Stomach (tissue), 9 donors: Measurements from ENCODE around the gene TIMM29. TPM values are rescaled to one million over a fixed set of nuclear protein-coding genes. Genes with fewer than 3 reads are reported as not detected.

Source experiments
- DNase-seq, 2 donors: peaks; one replicate each; pipeline versions ENCODE4 v3.0.0 to v3.0.0-alpha.2; 2013 to 2019
- H3K27ac ChIP-seq, 5 donors: fragments of 200-600 bp in 4 of 5; sonication (generic) in 4 of 5; one replicate each; pipeline ENCODE4 v1.5.1; 2013 to 2019; ENCODE audit warnings: mild to moderate bottlenecking in 1 of 5, moderate library complexity in 1 of 5
- H3K27me3 ChIP-seq, 3 donors: fragments of 200-600 bp; sonication (generic); one replicate each; pipeline ENCODE4 v1.5.1; 2017 to 2019; ENCODE audit warnings: mixed run types in 1 of 3
- H3K36me3 ChIP-seq, 4 donors: fragments of 200-600 bp; sonication (generic); 1 replicate in 3 of 4; 2 replicates in 1 of 4; pipeline ENCODE4 v1.5.1; 2016 to 2019
- H3K4me1 ChIP-seq, 4 donors: fragments of 200-600 bp; sonication (generic); one replicate each; pipeline ENCODE4 v1.5.1; 2016 to 2019
- H3K4me3 ChIP-seq, 4 donors: fragments of 200-600 bp; sonication (generic) in 3 of 4; one replicate each; pipeline ENCODE4 v1.5.1; 2016 to 2019; ENCODE audit warnings: mild to moderate bottlenecking in 1 of 4
- H3K9me3 ChIP-seq, 4 donors: fragments of 200-600 bp; sonication (generic); one replicate each; pipeline ENCODE4 v1.5.1; 2016 to 2019
- EP300 ChIP-seq: sonication (generic); formaldehyde crosslinking; IDR thresholded peaks from one replicate; pipeline ENCODE4 v1.6.1; 2017; ENCODE audit warnings: antibody characterized with exemption
- POLR2A ChIP-seq, 4 donors: fragments of 450-650 bp; IDR thresholded peaks; one replicate each; pipeline ENCODE4 v1.6.1; 2016; ENCODE audit warnings: antibody characterized with exemption in 4 of 4, control low read depth in 2 of 4, mild to moderate bottlenecking in 1 of 4, moderate library complexity in 1 of 4
- POLR2AphosphoS5 ChIP-seq, 3 donors: sonication (generic); formaldehyde crosslinking; IDR thresholded peaks; one replicate each; pipeline ENCODE4 v1.6.1; 2016; ENCODE audit warnings: antibody characterized with exemption in 3 of 3
- WGBS, 5 donors: extraction: QIAGEN DNeasy Blood & Tissue Kit in 3 of 5; methylation state at CpG; one replicate each; pipeline versions ENCODE4 v1.1.5 to v1.1.7; 2013 to 2018; 5-methylcytosine and 5-hydroxymethylcytosine counted together
- intact Hi-C: fragments of 100-400 bp; cut with DNase I; formaldehyde crosslinking; loops from one replicate; pipeline ENCODE4 v1.15.1; 2023; ENCODE audit warnings: low total_unique reads
- polyA plus RNA-seq, 3 donors: library from polyadenylated mRNA; stranded (reverse); fragments of 200-250 nt; gene quantifications; one replicate each; pipeline ENCODE4 v1.2.3, GENCODE V29; 2013
- total RNA-seq, 5 donors: library from RNA; depleted of rRNA; stranded (reverse); fragments of >200 nt; gene quantifications; one replicate each; pipeline versions ENCODE4 v1.1.0 to v1.2.3, GENCODE V29; 2014 to 2016
- TF ChIP-seq, protein P1 (sequence below), 7 experiments: fragments of 450-650 bp in 4 of 7; fragments of 200-600 bp in 3 of 7; sonication (generic) in 3 of 7; IDR thresholded peaks; one replicate each; pipeline ENCODE4 v1.5.1; 2016 to 2019; ENCODE audit warnings: antibody characterized with exemption in 7 of 7, control low read depth in 2 of 7, mild to moderate bottlenecking in 1 of 7
- donor health status: healthy with polysubstance abuse.
- donor health status: Bipolar disorder and iron deficiency.
- donor health status: healthy.

Gene TIMM29
- total and polyA plus RNA-seq, 8 donors = 9.8 to 294 (median 24.9) TPM

DNA sequence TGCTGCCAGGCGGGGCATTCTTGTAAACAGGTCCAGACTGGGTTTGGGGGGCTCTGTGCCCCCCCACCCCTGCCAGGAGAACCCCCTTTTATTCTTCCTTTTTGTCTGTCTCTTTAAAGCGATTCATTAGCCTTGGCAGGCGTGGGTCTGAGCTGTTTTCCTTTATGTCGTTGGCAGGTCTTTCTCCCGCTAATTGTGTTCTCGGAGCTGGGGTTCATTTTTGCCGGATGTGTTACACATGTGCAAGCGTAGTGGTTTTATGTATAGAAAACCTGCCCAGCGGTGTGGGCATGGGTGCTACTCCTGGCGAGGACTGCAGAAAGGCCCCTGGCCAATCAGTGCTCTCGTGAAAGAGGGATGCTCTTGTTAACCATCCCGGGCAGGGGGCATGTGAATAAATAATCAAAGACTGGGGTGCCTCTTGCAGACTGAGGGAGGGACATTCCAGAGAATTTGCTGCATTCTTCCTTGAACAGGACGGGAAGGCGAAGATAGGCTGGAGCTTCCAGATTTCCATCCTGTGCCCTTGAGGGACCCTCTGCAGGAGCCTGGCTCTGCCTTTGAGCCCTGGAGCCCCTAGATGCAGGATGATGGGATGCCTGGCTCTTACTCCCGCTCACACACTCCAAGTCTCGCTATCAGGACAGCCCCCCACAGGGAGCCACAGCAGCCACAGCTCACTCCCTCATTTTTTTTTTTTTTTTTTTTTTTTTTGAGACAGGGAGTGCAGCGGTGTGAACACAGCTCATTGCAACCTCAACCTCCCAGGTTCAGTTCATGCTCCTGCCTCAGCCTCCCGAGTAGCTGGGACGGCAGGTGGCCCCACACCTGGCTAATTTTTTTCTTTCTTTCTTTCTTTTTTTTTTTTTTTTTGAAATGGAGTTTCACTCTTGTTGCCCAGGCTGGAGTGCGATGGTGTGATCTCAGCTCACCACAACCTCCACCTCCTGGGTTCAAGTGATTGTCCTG is 43.1 kb upstream of the TIMM29 start:
- WGBS, 5 donors = 73 to 84% (median 82%) methylated on average over 20 of the region's 20 CpGs
- Histone ChIP-seq H3K4me3 (no peak overlapping the region), H3K27ac (peak overlapping the region in 2 of 5 donors; percentile 17 to 64), H3K27me3 (no peaks in the 10 kb centered on the region), H3K4me1 (peaks cover 0 to 67% (median 29%) of the 10 kb centered on the region in 4 donors), H3K9me3 (no peaks in the 10 kb centered on the region), H3K36me3 (peaks cover 0 to 9% (median 3%) of the 10 kb centered on the region in 4 donors)
- no peak for DNase-seq
- TF ChIP-seq EP300 = no peak
- no peak for TF ChIP-seq POLR2A (IDR thresholded peaks at IDR 0.05)
- no peak for TF ChIP-seq POLR2AphosphoS5 (IDR thresholded peaks at IDR 0.05)
- TF ChIP-seq, protein P1, sequence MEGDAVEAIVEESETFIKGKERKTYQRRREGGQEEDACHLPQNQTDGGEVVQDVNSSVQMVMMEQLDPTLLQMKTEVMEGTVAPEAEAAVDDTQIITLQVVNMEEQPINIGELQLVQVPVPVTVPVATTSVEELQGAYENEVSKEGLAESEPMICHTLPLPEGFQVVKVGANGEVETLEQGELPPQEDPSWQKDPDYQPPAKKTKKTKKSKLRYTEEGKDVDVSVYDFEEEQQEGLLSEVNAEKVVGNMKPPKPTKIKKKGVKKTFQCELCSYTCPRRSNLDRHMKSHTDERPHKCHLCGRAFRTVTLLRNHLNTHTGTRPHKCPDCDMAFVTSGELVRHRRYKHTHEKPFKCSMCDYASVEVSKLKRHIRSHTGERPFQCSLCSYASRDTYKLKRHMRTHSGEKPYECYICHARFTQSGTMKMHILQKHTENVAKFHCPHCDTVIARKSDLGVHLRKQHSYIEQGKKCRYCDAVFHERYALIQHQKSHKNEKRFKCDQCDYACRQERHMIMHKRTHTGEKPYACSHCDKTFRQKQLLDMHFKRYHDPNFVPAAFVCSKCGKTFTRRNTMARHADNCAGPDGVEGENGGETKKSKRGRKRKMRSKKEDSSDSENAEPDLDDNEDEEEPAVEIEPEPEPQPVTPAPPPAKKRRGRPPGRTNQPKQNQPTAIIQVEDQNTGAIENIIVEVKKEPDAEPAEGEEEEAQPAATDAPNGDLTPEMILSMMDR (IDR thresholded peaks at IDR 0.05) = no peak
- intact Hi-C loops = no loop called here

DNA sequence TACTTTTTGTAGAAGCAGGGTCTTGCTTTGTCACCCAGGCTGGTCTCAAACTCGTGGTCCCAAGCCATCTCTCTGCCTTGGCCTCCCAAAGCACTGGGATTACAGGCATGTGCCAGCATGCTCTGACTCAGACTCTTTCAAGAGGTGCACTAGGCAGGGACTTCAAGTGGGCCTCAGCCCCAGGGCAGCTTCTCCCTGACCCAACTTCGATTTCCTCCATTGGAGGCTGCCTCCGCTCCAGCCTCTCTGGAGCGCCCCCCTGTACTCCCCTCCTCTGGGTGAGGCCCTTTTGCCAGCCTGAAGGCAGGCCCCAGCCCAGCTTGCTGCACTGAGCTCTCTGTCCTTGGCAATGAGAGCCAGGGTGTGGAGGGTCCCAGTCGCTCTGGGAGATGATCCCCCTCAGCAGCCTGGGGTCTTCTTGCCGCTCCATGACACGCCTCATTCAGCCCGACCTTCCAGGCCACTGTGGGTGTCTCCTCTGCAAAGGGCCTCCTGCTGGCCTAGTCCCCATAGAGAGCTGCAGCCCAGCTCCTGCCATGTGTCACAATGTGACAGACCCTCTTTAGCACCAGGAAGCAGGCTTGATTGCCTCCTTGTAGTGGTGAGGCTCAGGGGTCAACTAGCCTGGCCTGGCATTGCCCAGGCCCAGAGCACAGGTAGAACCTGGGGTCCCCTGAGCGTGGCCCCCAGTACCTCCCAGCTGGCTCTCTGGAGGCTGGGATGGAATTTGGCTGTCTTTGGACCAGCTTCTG is 40.8 kb upstream of the TIMM29 start:
- Histone ChIP-seq H3K36me3 (peaks cover 0 to 8% (median 2%) of the 10 kb centered on the region in 4 donors), H3K9me3 (no peaks in the 10 kb centered on the region), H3K27ac (peak overlapping the region in 2 of 5 donors; percentile 20 to 39), H3K27me3 (no peaks in the 10 kb centered on the region), H3K4me3 (no peak overlapping the region), H3K4me1 (peaks cover 17 to 71% (median 39%) of the 10 kb centered on the region in 4 donors)
- WGBS, 5 donors = 77 to 92% (median 90%) methylated on average over 8 to 9 of the region's 9 CpGs
- no peak for TF ChIP-seq EP300
- TF ChIP-seq POLR2AphosphoS5 (IDR thresholded peaks at IDR 0.05) = no peak
- no peak for TF ChIP-seq POLR2A (IDR thresholded peaks at IDR 0.05)
- TF ChIP-seq, protein P1 (IDR thresholded peaks at IDR 0.05) = no peak
- intact Hi-C loops = no loop called here
- no peak for DNase-seq

DNA sequence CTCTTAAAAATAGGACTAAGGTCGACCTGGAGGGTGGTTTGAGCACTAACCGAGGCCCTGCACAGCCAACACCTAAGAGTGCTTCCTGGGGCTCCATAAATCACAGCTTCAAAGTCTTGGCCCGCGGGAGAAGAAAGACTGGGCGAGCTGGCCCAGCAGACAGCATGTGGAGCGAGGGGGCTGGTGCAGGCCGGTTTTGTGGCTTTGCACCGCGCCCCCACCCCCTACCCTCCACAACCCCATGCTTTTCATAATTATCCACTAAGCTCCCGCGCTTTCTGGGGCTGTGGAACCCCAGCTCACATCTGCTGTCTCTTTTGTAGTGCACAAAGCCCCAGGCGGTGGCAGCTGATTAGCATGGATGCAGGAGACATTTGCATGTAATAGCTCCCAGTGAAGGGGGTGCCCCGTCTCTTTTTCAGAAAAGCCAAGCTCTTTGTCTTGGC is 40.2 kb upstream of the TIMM29 start:
- intact Hi-C loops = no loop called here

More for the DNA sequence above, 40.2 kb upstream of the TIMM29 start:
- peak overlapping the region in 1 of 5 donors; percentile 39 for H3K27ac ChIP-seq
- H3K36me3 ChIP-seq = peaks cover 0 to 1% (median 0%) of the 10 kb centered on the region in 4 donors
- TF ChIP-seq, protein P1 (IDR thresholded peaks at IDR 0.05) = no peak
- no peak for TF ChIP-seq POLR2AphosphoS5 (IDR thresholded peaks at IDR 0.05)
- no peak for TF ChIP-seq POLR2A (IDR thresholded peaks at IDR 0.05)
- TF ChIP-seq EP300 = no peak
- no peak overlapping the region for H3K4me3 ChIP-seq
- DNase-seq = peak in 1 of 2 donors; percentile 35
- H3K9me3 ChIP-seq = no peaks in the 10 kb centered on the region
- WGBS, 5 donors = 54 to 73% (median 66%) methylated on average over 11 to 13 of the region's 13 CpGs
- H3K27me3 ChIP-seq = no peaks in the 10 kb centered on the region
- H3K4me1 ChIP-seq = peaks cover 17 to 75% (median 40%) of the 10 kb centered on the region in 4 donors
